Renal cortical epithelial cell (primary cell): ENCODE measurements around the gene UBASH3A. TPM values are rescaled to one million over a fixed set of nuclear protein-coding genes. Genes with fewer than 3 reads are reported as not detected.
"Not testable (repeated sequence)": the region's sequence is repeated elsewhere in the genome, so short reads cannot be mapped to it uniquely, and the experiment has no call there.

Experiments used
- DNase-seq: peaks from one replicate; pipeline ENCODE4 v3.0.0-alpha.2; 2011; ENCODE audit warnings: low read depth
- total RNA-seq: library from RNA; depleted of rRNA; stranded (reverse); fragments of >200 nt; gene quantifications from 2 replicates; pipeline ENCODE4 v1.2.3, GENCODE V29; 2014

The UBASH3A gene
- total RNA-seq, 1 donor from 2014 or later, result not detected

GRCh38 chr21:42467140-42467983 lies 63.7 kb downstream of the UBASH3A start:
- no peak for DNase-seq

GRCh38 chr21:42468491-42469131 lies 64.9 kb downstream of the UBASH3A start:
- peak; percentile 45 for DNase-seq

- DNase-seq, result no peak
Observed at GRCh38 chr21:42469272-42469671, 65.6 kb downstream of the UBASH3A start.

- DNase-seq, result not testable (repeated sequence)
Observed at GRCh38 chr21:42469726-42470125, 66.0 kb downstream of the UBASH3A start.

GRCh38 chr21:42471206-42471605 lies 67.5 kb downstream of the UBASH3A start:
- DNase-seq, result no peak

GRCh38 chr21:42471716-42472330 lies 68.1 kb downstream of the UBASH3A start:
- DNase-seq, result no peak

- DNase-seq, result no peak
Observed at GRCh38 chr21:42472521-42472920, 68.8 kb downstream of the UBASH3A start.

GRCh38 chr21:42473498-42474042 lies 69.9 kb downstream of the UBASH3A start:
- no peak for DNase-seq

- DNase-seq, result peak; percentile 94
Observed at GRCh38 chr21:42474043-42474831, 70.5 kb downstream of the UBASH3A start.

- peak; percentile 92 for DNase-seq
Observed at GRCh38 chr21:42475036-42475435, 71.3 kb downstream of the UBASH3A start.

GRCh38 chr21:42475526-42476387 lies 72.1 kb downstream of the UBASH3A start:
- DNase-seq, result no peak

- no peak for DNase-seq
Observed at GRCh38 chr21:42476388-42477331, 73.0 kb downstream of the UBASH3A start.

- DNase-seq, result no peak
Observed at GRCh38 chr21:42478504-42478903, 74.8 kb downstream of the UBASH3A start.

GRCh38 chr21:42479582-42479981 lies 75.9 kb downstream of the UBASH3A start:
- no peak for DNase-seq

- no peak for DNase-seq
Observed at GRCh38 chr21:42480736-42481135, 77.0 kb downstream of the UBASH3A start.

GRCh38 chr21:42481169-42481568 lies 77.5 kb downstream of the UBASH3A start:
- no peak for DNase-seq

GRCh38 chr21:42484966-42485365 lies 81.3 kb downstream of the UBASH3A start:
- DNase-seq, result no peak

- no peak for DNase-seq
Observed at GRCh38 chr21:42486072-42486471, 82.4 kb downstream of the UBASH3A start.

- DNase-seq, result no peak
Observed at GRCh38 chr21:42486531-42486930, 82.8 kb downstream of the UBASH3A start.
